Naive thymus-derived CD8-positive, alpha-beta T cell (primary cell): ENCODE data around the gene UNC5B. TPM values are rescaled to one million over a fixed set of nuclear protein-coding genes. Genes with fewer than 3 reads are reported as not detected.

Source experiments
- ATAC-seq, 2 donors: fragments of 150-1000 bp; cut with Tn5 transposase in 1 of 2; sonication (Bioruptor Pico), chemical (Tn5 transposase) in 1 of 2; 1 replicate in 1 of 2; 2 replicates in 1 of 2; pipeline ENCODE4 v1.10.0; 2021; ENCODE audit warnings: mild to moderate bottlenecking in 2 of 2, moderate library complexity in 2 of 2
- POLR2A ChIA-PET: fragments of 350-600 bp; sonication (Branson Sonifier 250); formaldehyde crosslinking; loops from one replicate; lab custom pipeline; 2021; ENCODE audit warnings: antibody characterized with exemption; lab: Charles Lee
- DNase-seq, 10 donors: peaks; one replicate each; pipeline versions ENCODE4 v3.0.0 to v3.0.0-alpha.2; 2020 to 2022
- H3K27ac Mint-ChIP-seq, 10 donors: one replicate each; pipeline ENCODE4 v1.8.0; 2020 to 2022; ENCODE audit warnings: mild to moderate bottlenecking in 10 of 10, mixed read lengths in 10 of 10, moderate library complexity in 4 of 10, inconsistent platforms in 1 of 10
- H3K27me3 Mint-ChIP-seq, 5 donors: one replicate each; pipeline ENCODE4 v1.8.0; 2021 to 2022; ENCODE audit warnings: mixed read lengths in 5 of 5
- H3K36me3 Mint-ChIP-seq, 3 donors: one replicate each; pipeline ENCODE4 v1.8.0; 2020 to 2022; ENCODE audit warnings: mixed read lengths in 3 of 3, mild to moderate bottlenecking in 2 of 3, inconsistent platforms in 1 of 3
- H3K4me1 Mint-ChIP-seq, 4 donors: one replicate each; pipeline ENCODE4 v1.8.0; 2021 to 2022; ENCODE audit warnings: mixed read lengths in 4 of 4
- H3K4me3 Mint-ChIP-seq, 10 donors: one replicate each; pipeline ENCODE4 v1.8.0; 2020 to 2022; ENCODE audit warnings: mild to moderate bottlenecking in 10 of 10, mixed read lengths in 10 of 10, moderate library complexity in 6 of 10, inconsistent platforms in 1 of 10
- H3K9me3 Mint-ChIP-seq, 9 donors: one replicate each; pipeline ENCODE4 v1.8.0; 2020 to 2022; ENCODE audit warnings: mixed read lengths in 9 of 9, mild to moderate bottlenecking in 3 of 9, inconsistent platforms in 1 of 9, moderate library complexity in 1 of 9
- polyA plus RNA-seq, 3 donors: library from polyadenylated mRNA; unstranded; fragments of 300-500 nt; fragmentation: Illumina TruSeq; gene quantifications; one replicate each; pipeline ENCODE4 v1.2.3, GENCODE V29; 2021
- total RNA-seq, 8 experiments: library from RNA in 2 of 8; stranded (reverse) in 2 of 8; gene quantifications; one replicate each; pipeline ENCODE4 v1.2.3 and lab custom pipeline; 2021 to 2026

The UNC5B gene
- total and polyA plus RNA-seq, 5 experiments from 2014 or later, result 0.03 TPM; not detected in 4

GRCh38 chr10:71247804-71248203 is 35.4 kb downstream of the UNC5B start:
- Mint-ChIP-seq H3K27me3 (peaks cover 0 to 15% (median 8%) of the 10 kb centered on the region in 5 donors), H3K4me1 (no peaks in the 10 kb centered on the region), H3K4me3 (no peak overlapping the region), H3K9me3 (no peaks in the 10 kb centered on the region), H3K36me3 (no peaks in the 10 kb centered on the region), H3K27ac (no peak overlapping the region)
- DNase-seq (no peak), ATAC-seq (no peak)
- POLR2A ChIA-PET, result no interaction called here

GRCh38 chr10:71248210-71248609 is 35.8 kb downstream of the UNC5B start:
- POLR2A ChIA-PET, result no interaction called here
- Mint-ChIP-seq H3K4me1 (no peaks in the 10 kb centered on the region), H3K4me3 (no peak overlapping the region), H3K27me3 (peaks cover 0 to 15% (median 8%) of the 10 kb centered on the region in 5 donors), H3K27ac (no peak overlapping the region), H3K9me3 (no peaks in the 10 kb centered on the region), H3K36me3 (no peaks in the 10 kb centered on the region)
- DNase-seq (no peak), ATAC-seq (no peak)

- no peaks in the 10 kb centered on the region for H3K36me3 Mint-ChIP-seq
- H3K27me3 Mint-ChIP-seq, result peaks cover 0 to 3% (median 0%) of the 10 kb centered on the region in 5 donors
- peak overlapping the region in 1 of 10 donors; percentile 13 for H3K27ac Mint-ChIP-seq
- DNase-seq (no peak), ATAC-seq (no peak)
- H3K4me1 Mint-ChIP-seq, result no peaks in the 10 kb centered on the region
- H3K4me3 Mint-ChIP-seq, result no peak overlapping the region
- H3K9me3 Mint-ChIP-seq, result no peaks in the 10 kb centered on the region
- POLR2A ChIA-PET, result no interaction called here
Measured at GRCh38 chr10:71249996-71250395, 37.6 kb downstream of the UNC5B start.

GRCh38 chr10:71250405-71250804 is 38.0 kb downstream of the UNC5B start:
- ATAC-seq (no peak), DNase-seq (no peak)
- no peak overlapping the region for H3K27ac Mint-ChIP-seq
- no peak overlapping the region for H3K4me3 Mint-ChIP-seq
- no peaks in the 10 kb centered on the region for H3K9me3 Mint-ChIP-seq
- no peaks in the 10 kb centered on the region for H3K27me3 Mint-ChIP-seq
- H3K4me1 Mint-ChIP-seq, result no peaks in the 10 kb centered on the region
- POLR2A ChIA-PET, result no interaction called here
- H3K36me3 Mint-ChIP-seq, result no peaks in the 10 kb centered on the region

GRCh38 chr10:71250842-71251241 is 38.5 kb downstream of the UNC5B start:
- no peaks in the 10 kb centered on the region for H3K36me3 Mint-ChIP-seq
- no peaks in the 10 kb centered on the region for H3K27me3 Mint-ChIP-seq
- DNase-seq (no peak), ATAC-seq (no peak)
- H3K4me1 Mint-ChIP-seq, result no peaks in the 10 kb centered on the region
- H3K9me3 Mint-ChIP-seq, result no peaks in the 10 kb centered on the region
- no peak overlapping the region for H3K27ac Mint-ChIP-seq
- POLR2A ChIA-PET, result no interaction called here
- H3K4me3 Mint-ChIP-seq, result no peak overlapping the region

GRCh38 chr10:71251319-71251718 is 38.9 kb downstream of the UNC5B start:
- Mint-ChIP-seq H3K36me3 (no peaks in the 10 kb centered on the region), H3K27me3 (peaks cover 0 to 1% (median 0%) of the 10 kb centered on the region in 5 donors), H3K4me3 (no peak overlapping the region), H3K4me1 (no peaks in the 10 kb centered on the region), H3K9me3 (no peaks in the 10 kb centered on the region), H3K27ac (no peak overlapping the region)
- ATAC-seq (no peak), DNase-seq (no peak)
- POLR2A ChIA-PET, result no interaction called here

- Mint-ChIP-seq H3K4me1 (no peaks in the 10 kb centered on the region), H3K36me3 (no peaks in the 10 kb centered on the region), H3K27ac (no peak overlapping the region), H3K9me3 (no peaks in the 10 kb centered on the region), H3K27me3 (peaks cover 0 to 10% (median 3%) of the 10 kb centered on the region in 5 donors), H3K4me3 (no peak overlapping the region)
- no peak for ATAC-seq
- POLR2A ChIA-PET, result no interaction called here
- DNase-seq, result no peak
Measured at GRCh38 chr10:71252220-71252619, 39.9 kb downstream of the UNC5B start.

GRCh38 chr10:71253981-71254818 is 41.8 kb downstream of the UNC5B start:
- peaks cover 0 to 14% (median 7%) of the 10 kb centered on the region in 5 donors for H3K27me3 Mint-ChIP-seq
- DNase-seq (no peak), ATAC-seq (no peak)
- no peaks in the 10 kb centered on the region for H3K9me3 Mint-ChIP-seq
- H3K27ac Mint-ChIP-seq, result no peak overlapping the region
- POLR2A ChIA-PET, result no interaction called here
- no peaks in the 10 kb centered on the region for H3K36me3 Mint-ChIP-seq
- no peak overlapping the region for H3K4me3 Mint-ChIP-seq
- H3K4me1 Mint-ChIP-seq, result no peaks in the 10 kb centered on the region

- H3K27ac Mint-ChIP-seq, result no peak overlapping the region
- no peak overlapping the region for H3K4me3 Mint-ChIP-seq
Measured at GRCh38 chr10:71254834-71255549, 42.6 kb downstream of the UNC5B start.

GRCh38 chr10:71255550-71255807 is 43.1 kb downstream of the UNC5B start:
- H3K9me3 Mint-ChIP-seq, result no peaks in the 10 kb centered on the region
- POLR2A ChIA-PET, result no interaction called here
- no peak overlapping the region for H3K27ac Mint-ChIP-seq
- ATAC-seq (no peak), DNase-seq (no peak)
- H3K4me1 Mint-ChIP-seq, result no peaks in the 10 kb centered on the region
- no peaks in the 10 kb centered on the region for H3K36me3 Mint-ChIP-seq
- peaks cover 0 to 14% (median 7%) of the 10 kb centered on the region in 5 donors for H3K27me3 Mint-ChIP-seq
- H3K4me3 Mint-ChIP-seq, result no peak overlapping the region

More at GRCh38 chr10:71254834-71255549, 42.6 kb downstream of the UNC5B start:
- Mint-ChIP-seq H3K4me1 (no peaks in the 10 kb centered on the region), H3K27me3 (peaks cover 0 to 14% (median 7%) of the 10 kb centered on the region in 5 donors), H3K9me3 (no peaks in the 10 kb centered on the region), H3K36me3 (no peaks in the 10 kb centered on the region)
- DNase-seq, result no peak
- ATAC-seq, result no peak
- POLR2A ChIA-PET, result no interaction called here

GRCh38 chr10:71255808-71256660 is 43.7 kb downstream of the UNC5B start:
- H3K27me3 Mint-ChIP-seq, result peaks cover 0 to 14% (median 7%) of the 10 kb centered on the region in 5 donors
- H3K4me1 Mint-ChIP-seq, result no peaks in the 10 kb centered on the region
- H3K27ac Mint-ChIP-seq, result no peak overlapping the region
- H3K36me3 Mint-ChIP-seq, result no peaks in the 10 kb centered on the region
- ATAC-seq (no peak), DNase-seq (no peak)
- no peaks in the 10 kb centered on the region for H3K9me3 Mint-ChIP-seq
- POLR2A ChIA-PET, result no interaction called here
- no peak overlapping the region for H3K4me3 Mint-ChIP-seq

GRCh38 chr10:71256661-71257318 is 44.4 kb downstream of the UNC5B start:
- POLR2A ChIA-PET, result no interaction called here
- no peaks in the 10 kb centered on the region for H3K36me3 Mint-ChIP-seq
- H3K4me3 Mint-ChIP-seq, result no peak overlapping the region
- H3K27me3 Mint-ChIP-seq, result peaks cover 0 to 14% (median 7%) of the 10 kb centered on the region in 5 donors
- ATAC-seq (no peak), DNase-seq (no peak)
- no peaks in the 10 kb centered on the region for H3K9me3 Mint-ChIP-seq
- no peaks in the 10 kb centered on the region for H3K4me1 Mint-ChIP-seq
- peak overlapping the region in 1 of 10 donors; percentile 60 for H3K27ac Mint-ChIP-seq
